Measurements from ENCODE around the gene OSBP2. TPM values are rescaled to one million over a fixed set of nuclear protein-coding genes. Genes with fewer than 3 reads are reported as not detected.
"Not testable (repeated sequence)": the region's sequence is repeated elsewhere in the genome, so short reads cannot be mapped to it uniquely, and the experiment has no call there.

The OSBP2 gene
- total RNA-seq, 1 donor from 2014 or later, result 0.53 TPM

DNA sequence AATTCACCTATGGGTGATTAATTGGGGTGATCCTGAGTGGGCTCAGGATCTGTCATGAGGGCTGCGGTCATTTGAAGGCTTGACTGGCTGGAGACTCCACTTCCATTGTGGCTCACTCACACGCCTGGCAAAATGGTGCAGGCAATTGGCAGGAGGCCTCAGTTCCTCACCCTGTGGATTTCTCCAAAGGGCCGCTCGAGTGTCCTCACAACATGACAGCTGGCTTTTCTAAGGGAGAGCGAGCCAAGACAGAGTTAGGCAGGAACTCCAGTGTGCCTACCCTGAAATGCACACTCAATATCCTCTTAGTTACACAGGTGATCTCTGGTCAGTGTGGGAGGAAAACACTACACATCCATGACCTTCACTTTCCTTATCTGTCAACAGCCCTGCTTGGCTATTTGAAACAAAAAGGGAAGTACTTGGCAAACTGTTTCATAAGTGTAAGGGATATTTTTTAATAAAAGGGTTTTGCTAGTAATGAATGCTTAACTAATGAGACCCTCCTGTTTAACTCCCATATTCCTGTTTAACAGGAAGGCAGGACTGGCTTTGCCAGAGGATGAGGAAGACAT lies 25.7 kb downstream of the OSBP2 start:
- H3K4me1 ChIP-seq, result no peaks in the 10 kb centered on the region
- H3K4me3 ChIP-seq, result no peak overlapping the region
- H3K9me3 ChIP-seq, result no peaks in the 10 kb centered on the region
- TF ChIP-seq, protein P1, sequence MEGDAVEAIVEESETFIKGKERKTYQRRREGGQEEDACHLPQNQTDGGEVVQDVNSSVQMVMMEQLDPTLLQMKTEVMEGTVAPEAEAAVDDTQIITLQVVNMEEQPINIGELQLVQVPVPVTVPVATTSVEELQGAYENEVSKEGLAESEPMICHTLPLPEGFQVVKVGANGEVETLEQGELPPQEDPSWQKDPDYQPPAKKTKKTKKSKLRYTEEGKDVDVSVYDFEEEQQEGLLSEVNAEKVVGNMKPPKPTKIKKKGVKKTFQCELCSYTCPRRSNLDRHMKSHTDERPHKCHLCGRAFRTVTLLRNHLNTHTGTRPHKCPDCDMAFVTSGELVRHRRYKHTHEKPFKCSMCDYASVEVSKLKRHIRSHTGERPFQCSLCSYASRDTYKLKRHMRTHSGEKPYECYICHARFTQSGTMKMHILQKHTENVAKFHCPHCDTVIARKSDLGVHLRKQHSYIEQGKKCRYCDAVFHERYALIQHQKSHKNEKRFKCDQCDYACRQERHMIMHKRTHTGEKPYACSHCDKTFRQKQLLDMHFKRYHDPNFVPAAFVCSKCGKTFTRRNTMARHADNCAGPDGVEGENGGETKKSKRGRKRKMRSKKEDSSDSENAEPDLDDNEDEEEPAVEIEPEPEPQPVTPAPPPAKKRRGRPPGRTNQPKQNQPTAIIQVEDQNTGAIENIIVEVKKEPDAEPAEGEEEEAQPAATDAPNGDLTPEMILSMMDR (IDR thresholded peaks at IDR 0.05), result no peak
- H3K27me3 ChIP-seq, result no peaks in the 10 kb centered on the region
- H3K27ac ChIP-seq, result no peak overlapping the region
- no peaks in the 10 kb centered on the region for H3K36me3 ChIP-seq
- DNase-seq (ENCODE audit: low spot score in 2 of 2), result no peak
- intact Hi-C loops (cut with DNase I), result no loop called here

DNA sequence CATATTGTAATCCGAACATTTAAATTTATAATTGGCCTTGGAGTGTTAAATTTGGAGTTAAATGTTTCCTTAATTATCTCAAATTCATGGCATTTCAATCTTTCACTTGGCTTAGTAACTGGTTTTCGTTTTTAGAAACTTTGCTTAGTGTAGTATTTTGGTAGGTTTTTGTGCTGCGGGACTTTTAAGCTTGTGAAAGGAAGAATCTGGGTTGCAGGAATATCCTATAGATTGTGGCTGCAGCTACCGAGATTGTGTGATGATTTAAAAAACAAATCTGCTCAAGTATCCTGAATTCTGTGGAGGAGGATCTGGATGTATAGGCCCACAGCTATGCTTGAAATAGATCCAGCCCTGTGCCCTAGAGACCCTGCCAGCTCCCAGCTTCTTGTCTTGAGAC lies 27.1 kb downstream of the OSBP2 start:
- no peak overlapping the region for H3K27ac ChIP-seq
- no peaks in the 10 kb centered on the region for H3K27me3 ChIP-seq
- intact Hi-C loops (cut with DNase I), result no loop called here
- no peaks in the 10 kb centered on the region for H3K9me3 ChIP-seq
- no peak overlapping the region for H3K4me3 ChIP-seq
- H3K4me1 ChIP-seq, result no peaks in the 10 kb centered on the region
- H3K36me3 ChIP-seq, result no peaks in the 10 kb centered on the region
- no peak for DNase-seq (ENCODE audit: low spot score in 2 of 2)
- TF ChIP-seq, protein P1 (IDR thresholded peaks at IDR 0.05), result no peak

DNA sequence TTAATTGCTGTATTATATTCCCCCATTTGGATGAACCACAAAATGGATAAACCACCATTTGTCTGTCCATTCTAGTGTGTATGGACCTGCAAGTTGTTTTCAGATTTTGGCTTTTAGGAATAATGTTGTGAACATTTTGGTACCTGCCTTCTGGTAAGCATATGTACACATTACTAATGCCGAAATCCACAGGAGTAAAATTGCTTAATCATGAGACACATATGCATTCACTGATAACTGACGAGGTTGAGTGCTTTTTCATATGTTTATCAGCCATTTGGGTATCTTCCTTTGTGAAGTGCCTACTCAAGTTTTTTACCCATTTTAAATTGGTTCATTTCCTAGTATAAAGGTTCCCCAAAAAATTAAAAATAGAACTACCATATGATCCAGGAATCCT lies 34.2 kb downstream of the OSBP2 start:
- TF ChIP-seq, protein P1 (IDR thresholded peaks at IDR 0.05), result no peak
- H3K9me3 ChIP-seq, result no peaks in the 10 kb centered on the region
- no peak for DNase-seq (ENCODE audit: low spot score in 2 of 2)
- H3K27ac ChIP-seq, result no peak overlapping the region
- intact Hi-C loops (cut with DNase I), result no loop called here
- no peak overlapping the region for H3K4me3 ChIP-seq
- no peaks in the 10 kb centered on the region for H3K36me3 ChIP-seq
- H3K4me1 ChIP-seq, result no peaks in the 10 kb centered on the region
- no peaks in the 10 kb centered on the region for H3K27me3 ChIP-seq

DNA sequence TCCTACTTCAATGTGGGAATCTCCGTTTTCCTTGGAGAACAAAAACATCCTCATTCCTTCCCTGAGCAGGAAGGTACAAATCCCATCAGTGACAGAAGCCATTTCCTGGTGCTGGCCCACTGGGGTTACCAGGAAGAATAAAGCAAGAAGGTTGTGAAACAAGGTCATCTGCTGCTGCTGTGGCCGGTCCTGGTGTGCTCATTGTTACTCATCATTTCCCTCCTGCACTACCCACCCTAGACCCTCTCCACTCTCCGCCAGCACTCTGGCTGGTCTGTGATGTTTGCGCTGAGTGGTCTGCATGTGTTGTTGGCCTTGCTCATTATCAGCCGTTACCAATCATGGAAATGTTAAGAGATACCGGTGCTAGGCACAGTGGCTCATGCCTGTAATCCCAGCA lies 37.0 kb downstream of the OSBP2 start:
- Histone ChIP-seq H3K4me1 (no peaks in the 10 kb centered on the region), H3K27ac (no peak overlapping the region), H3K27me3 (no peaks in the 10 kb centered on the region), H3K4me3 (no peak overlapping the region), H3K36me3 (no peaks in the 10 kb centered on the region), H3K9me3 (no peaks in the 10 kb centered on the region)
- TF ChIP-seq, protein P1 (IDR thresholded peaks at IDR 0.05), result no peak
- no peak for DNase-seq (ENCODE audit: low spot score in 2 of 2)
- intact Hi-C loops (cut with DNase I), result no loop called here

DNA sequence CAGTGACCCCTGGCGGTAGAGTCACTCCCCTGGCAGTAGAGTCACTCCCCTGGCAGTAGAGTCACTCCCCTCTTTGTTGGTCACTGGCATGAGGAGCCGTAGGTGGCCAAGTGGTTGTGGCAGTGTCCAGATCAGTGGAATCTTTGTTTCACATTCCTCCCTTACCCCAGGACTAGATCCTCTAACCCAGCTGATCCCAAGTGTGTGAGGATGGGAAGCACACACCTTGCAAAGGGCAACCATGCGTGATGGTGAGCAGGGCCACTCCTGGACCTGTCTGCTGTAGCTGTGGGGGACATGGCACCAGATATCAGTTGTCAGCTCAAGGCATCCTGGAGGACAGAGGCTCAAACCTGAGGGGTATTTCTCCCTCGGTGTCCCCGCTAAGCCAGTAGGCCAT lies 37.8 kb downstream of the OSBP2 start:
- no peaks in the 10 kb centered on the region for H3K4me1 ChIP-seq
- no peaks in the 10 kb centered on the region for H3K9me3 ChIP-seq
- TF ChIP-seq, protein P1 (IDR thresholded peaks at IDR 0.05), result no peak
- H3K4me3 ChIP-seq, result no peak overlapping the region
- intact Hi-C loops (cut with DNase I), result no loop called here
- no peaks in the 10 kb centered on the region for H3K36me3 ChIP-seq
- DNase-seq (ENCODE audit: low spot score in 2 of 2), result no peak
- no peak overlapping the region for H3K27ac ChIP-seq
- no peaks in the 10 kb centered on the region for H3K27me3 ChIP-seq

DNA sequence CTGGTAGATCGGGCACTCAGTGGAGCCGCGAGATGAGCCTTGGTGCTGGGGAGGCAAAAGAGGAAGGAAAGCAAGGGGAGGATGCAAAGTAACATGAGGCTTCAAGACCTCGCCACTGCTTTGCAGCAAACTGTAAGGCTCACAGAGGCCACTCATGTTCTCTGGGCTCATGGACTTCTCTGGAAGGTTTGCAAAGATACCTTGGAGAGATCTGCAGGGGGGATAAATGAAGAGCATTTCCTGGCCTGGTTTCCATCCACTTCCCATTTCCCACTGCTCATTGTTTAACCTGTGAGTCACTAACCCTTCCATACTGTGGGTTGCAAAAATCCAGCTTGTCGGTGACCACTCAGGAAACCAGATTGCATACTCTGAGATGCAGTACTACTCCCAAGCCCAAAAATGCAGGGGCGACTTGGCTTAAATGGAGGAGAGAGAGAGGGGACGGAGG lies 38.5 kb downstream of the OSBP2 start:
- Histone ChIP-seq H3K9me3 (no peaks in the 10 kb centered on the region), H3K27ac (no peak overlapping the region), H3K36me3 (no peaks in the 10 kb centered on the region), H3K4me3 (no peak overlapping the region), H3K27me3 (no peaks in the 10 kb centered on the region), H3K4me1 (no peaks in the 10 kb centered on the region)
- intact Hi-C loops (cut with DNase I), result no loop called here
- DNase-seq (ENCODE audit: low spot score in 2 of 2), result no peak
- TF ChIP-seq, protein P1 (IDR thresholded peaks at IDR 0.05), result no peak

DNA sequence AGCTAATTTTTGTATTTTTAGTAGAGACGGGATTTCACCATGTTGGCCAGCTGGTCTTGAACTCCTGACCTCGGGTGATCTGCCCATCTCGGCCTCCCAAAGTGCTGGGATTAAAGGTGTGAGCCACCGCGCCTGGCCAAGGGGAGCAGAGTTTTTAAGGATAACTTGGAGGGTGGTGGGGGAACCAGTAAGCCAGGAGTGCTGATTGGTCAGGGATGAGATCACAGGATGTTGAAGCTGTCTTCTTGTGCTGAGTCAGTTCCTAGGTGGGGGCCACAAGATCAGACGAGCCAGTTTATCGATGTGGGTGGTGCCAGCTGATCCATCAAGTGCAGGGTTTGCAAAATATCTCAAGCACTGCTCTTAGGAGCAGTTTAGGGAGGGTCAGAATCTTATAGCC lies 45.3 kb downstream of the OSBP2 start:
- H3K27ac ChIP-seq; H3K4me1 ChIP-seq; DNase-seq (ENCODE audit: low spot score in 2 of 2); H3K9me3 ChIP-seq; H3K36me3 ChIP-seq; intact Hi-C loops (cut with DNase I); H3K4me3 ChIP-seq; H3K27me3 ChIP-seq: not testable (repeated sequence)

DNA sequence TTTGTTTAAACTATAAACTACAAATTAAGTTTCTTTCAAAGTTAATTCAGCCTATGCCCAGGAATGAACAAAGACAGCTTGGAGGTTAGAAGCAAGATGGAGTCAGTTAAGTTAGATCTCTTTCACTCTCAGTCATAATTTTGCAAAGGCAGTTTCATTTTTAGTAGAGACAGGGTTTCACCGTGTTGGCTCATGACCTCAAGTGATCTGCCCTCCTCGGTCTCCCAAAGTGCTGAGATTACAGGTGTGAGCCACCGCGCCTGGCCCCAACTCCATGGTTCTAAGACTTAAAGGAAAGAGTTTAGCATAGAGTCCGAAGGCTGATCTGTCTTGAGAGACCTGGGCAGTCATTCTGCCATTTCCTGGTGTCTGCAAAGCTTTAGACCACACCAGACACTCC lies 45.8 kb downstream of the OSBP2 start:
- H3K4me3 ChIP-seq; H3K27me3 ChIP-seq; H3K27ac ChIP-seq; H3K9me3 ChIP-seq; H3K36me3 ChIP-seq; H3K4me1 ChIP-seq; intact Hi-C loops (cut with DNase I); DNase-seq (ENCODE audit: low spot score in 2 of 2): not testable (repeated sequence)
